HL-60/S4 (cell line): ENCODE results near the gene MDM4.
"Not testable (repeated sequence)": the region's sequence is repeated elsewhere in the genome, so short reads cannot be mapped to it uniquely, and the experiment has no call there.

Experiments used
- in situ Hi-C: fragments of 300-500 bp; cut with MboI; formaldehyde crosslinking; loops from 2 replicates; pipeline ENCODE4 v1.14.3; 2022; ENCODE audit warnings: low sequenced_read_pairs

Gene MDM4

DNA sequence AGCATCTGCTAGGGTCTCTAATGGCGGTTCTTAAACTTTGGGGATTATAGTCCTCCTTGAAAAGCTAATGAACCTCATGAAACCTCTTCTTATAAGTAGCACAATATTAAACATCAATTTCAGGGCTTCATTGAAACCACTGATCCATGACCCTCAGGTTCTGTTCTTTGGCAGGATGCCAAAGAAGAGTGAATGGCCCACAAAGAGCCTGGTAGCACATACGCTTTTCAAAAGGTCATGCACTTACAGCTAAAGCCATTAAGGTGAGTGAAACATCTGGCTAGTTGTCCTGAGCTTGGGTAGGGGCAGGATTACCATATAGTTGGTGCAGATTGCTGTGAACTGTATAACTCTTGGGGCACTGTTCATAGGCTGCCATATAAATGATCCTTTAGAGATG is 42.3 kb downstream of the MDM4 start:
- in situ Hi-C loops, result no loop called here

GRCh38 chr1:204560002-204560401 is 43.8 kb downstream of the MDM4 start:
- in situ Hi-C loops, result loop anchor here (10.0 kb wide), 1 partner anchor 245 kb away; no protein-coding TSS in a partner anchor

DNA sequence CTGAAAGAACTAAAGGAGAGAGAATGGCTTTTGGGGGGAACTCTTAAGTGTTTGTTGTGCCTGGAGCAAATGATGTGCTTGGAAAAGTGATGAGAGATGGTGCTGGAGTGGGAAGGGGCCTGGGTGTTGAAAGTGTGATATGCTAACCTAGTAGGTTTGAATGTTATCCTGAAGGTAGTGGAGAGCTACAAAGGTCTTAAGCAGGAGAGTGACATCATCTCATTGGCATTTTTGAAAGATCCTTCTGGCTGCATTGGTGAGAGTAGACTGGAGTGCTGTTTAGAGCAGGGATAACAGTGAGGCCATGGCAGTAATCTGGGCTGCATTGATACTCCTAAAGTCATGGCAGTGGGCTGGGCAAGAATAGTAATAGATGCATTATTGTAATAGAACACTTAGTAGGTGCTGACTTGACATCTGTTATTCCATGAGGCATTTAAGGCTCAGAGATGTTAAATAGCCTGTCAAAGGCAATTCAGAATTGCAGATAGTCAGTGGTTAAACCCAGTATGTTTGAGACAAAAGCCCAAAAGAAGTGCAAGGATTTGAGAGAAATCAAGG is 44.5 kb downstream of the MDM4 start:
- in situ Hi-C loops, result loop anchor here (10.0 kb wide), 1 partner anchor 244 kb away; no protein-coding TSS in a partner anchor

DNA sequence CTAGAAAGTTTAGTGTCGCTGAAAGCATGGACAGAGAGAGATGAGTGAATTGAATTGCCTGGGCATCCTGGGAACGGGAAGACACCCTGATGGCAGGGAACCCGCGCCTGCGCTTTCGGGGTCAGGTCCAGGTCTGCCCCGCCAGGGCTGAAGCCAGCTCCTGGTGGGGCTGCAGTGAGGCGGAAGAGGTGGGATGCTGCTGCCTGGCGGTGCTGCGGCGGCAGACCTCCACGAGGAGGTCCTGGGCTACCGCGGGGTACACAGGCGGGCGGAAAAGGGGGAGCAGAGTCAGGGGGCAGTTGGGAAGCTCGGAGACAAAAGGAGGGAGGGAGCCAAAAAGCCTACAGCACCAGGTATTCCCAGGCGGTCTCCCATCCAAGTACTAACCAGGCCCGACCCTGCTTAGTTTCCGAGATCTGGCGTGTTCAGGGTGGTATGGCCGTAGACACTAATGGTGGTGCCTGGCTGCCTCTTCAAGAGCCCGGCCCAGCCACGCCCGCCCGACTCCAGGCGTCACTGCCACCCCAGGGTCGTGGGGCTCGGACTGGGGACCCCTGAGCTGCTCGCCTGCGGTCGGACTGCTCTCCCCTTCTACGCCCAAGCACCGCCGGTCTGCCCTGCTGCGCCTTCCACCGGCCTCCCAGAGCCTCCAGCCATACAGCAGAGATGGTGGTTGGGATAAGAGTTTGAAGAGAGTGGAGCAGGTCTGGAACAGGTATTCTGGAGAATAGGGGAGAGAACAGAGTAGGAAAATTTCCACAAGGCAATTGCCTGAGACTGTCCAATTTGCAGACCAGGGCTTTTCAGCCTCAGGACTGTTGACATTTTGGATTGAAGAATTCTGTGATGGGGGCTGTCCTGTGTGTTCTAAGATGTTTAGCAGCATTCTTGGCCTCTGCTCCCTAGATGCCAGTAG is 46.1 kb downstream of the MDM4 start:
- in situ Hi-C loops, result loop anchor here (10.0 kb wide), 1 partner anchor 242 kb away; no protein-coding TSS in a partner anchor

DNA sequence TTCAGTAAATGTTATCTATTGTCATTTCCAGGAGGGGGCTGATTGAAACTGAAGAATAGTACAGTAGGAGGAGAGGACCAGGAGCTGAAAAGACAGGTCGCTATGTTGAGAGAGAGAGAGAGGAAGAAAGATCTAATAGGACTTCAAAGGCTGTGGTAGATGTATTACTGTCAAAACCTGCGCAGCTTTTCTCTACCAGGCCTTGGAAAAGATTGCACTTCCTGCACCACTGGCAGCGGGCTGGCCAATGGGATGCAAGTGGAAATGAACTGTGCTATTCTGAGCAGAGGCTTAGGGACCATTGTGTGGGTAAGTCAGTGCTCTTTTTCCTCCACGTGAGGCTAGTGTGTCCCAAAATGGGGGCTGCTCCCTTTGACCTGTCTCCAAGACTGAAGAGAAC is 47.1 kb downstream of the MDM4 start:
- in situ Hi-C loops, result loop anchor here (10.0 kb wide), 1 partner anchor 241 kb away; no protein-coding TSS in a partner anchor

GRCh38 chr1:204563780-204564179 is 47.6 kb downstream of the MDM4 start:
- in situ Hi-C loops, result loop anchor here (10.0 kb wide), 1 partner anchor 241 kb away; no protein-coding TSS in a partner anchor

- in situ Hi-C loops, result loop anchor here (10.0 kb wide), 1 partner anchor 240 kb away; no protein-coding TSS in a partner anchor
Measured at GRCh38 chr1:204564835-204565234, 48.6 kb downstream of the MDM4 start.

- in situ Hi-C loops, result loop anchor here (10.0 kb wide), 1 partner anchor 239 kb away; no protein-coding TSS in a partner anchor
Measured at GRCh38 chr1:204565617-204566582, 49.7 kb downstream of the MDM4 start.

DNA sequence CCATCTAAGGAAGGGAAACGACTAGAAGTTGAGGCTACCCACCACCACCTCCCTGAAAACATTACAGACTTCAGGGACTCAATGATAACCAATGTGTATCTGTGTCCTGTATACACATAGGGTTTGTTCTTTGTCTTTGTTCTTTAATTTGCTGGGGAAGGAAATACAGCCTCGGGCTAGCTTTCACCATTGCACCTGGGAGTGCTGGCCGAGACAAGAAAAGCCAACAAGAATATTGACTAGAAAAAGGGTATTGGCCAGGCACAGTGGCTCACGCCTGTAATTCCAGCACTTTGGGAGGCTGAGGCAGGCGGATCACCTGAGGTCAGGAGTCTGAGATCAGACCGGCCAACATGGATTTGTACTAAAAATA is 50.4 kb downstream of the MDM4 start:
- in situ Hi-C loops, result loop anchor here (10.0 kb wide), 1 partner anchor 238 kb away; no protein-coding TSS in a partner anchor

DNA sequence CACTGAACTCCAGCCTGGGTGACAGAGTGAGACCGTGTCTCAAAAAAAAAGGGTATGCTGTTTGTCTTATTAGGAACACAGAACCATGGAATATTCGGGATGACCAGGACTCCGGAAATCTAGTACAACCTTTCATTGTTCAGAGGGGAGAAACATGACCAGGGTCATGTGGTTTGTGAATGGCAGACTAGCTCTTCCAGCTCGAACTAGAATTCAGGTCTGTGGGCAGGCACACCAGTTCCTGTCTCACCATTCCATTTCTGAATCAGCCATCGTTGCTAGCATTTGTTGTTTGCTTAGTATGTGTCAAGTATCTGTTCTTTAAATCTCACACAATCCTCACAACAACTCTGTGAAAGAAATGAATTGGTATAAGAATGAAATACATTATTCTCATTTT is 50.9 kb downstream of the MDM4 start:
- in situ Hi-C loops, result loop anchor here (10.0 kb wide), 1 partner anchor 238 kb away; no protein-coding TSS in a partner anchor

DNA sequence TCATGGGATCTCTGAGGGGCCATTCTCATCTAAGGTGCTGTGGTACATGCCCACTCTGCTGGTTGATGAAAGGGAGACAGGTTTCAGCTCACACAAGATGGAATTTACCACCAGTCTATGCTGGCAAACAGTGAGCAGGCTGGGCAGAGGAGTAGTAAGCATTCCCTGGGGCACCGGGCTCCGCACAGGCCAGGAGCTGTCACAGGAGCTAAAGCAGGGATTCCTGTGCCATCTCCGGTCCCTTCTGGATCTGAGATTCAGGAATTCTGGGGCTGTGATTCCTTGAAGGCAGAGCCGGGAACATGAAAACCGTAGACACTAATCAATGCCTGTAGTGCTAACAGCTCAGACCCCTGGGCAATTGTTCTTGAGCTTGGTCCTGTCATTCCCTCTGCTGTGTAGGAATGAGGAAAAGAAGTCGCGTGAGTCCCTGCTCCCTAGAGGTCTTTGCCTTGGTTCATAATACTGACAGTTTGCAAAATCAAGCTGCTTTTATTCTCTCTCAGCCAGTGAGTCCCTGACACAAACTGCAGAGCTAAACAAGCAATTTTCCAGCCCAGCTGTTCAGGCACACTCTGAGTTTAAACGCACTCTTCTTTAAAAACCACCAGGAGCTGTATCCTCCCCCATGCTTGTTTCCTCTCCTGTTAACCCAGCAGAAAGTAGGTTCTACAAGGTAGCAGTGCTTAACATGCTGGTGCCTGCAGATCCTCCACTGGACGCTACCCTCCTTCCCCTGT is 52.5 kb downstream of the MDM4 start:
- in situ Hi-C loops, result loop anchor here (10.0 kb wide), 1 partner anchor 236 kb away; no protein-coding TSS in a partner anchor

DNA sequence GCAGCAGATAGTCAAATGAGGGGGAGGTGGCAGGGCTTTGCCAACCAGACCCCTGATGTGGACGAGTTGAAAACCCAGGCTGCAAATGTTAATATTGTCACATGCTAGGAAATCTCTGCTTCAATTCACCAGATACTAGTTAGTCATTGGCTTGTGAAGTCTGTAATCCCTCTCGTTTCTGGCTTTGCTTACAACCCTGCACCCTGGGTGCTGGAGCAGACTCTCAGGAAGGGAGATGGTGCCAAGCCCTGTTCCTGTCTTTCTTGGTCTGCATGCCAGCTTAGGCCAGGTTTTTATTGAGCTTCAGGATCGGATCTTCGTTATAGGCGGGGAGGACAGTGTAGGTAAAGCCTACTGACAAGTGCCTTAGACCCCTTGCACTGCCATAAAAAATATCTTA is 53.3 kb downstream of the MDM4 start:
- in situ Hi-C loops, result loop anchor here (10.0 kb wide), 1 partner anchor 235 kb away; no protein-coding TSS in a partner anchor

DNA sequence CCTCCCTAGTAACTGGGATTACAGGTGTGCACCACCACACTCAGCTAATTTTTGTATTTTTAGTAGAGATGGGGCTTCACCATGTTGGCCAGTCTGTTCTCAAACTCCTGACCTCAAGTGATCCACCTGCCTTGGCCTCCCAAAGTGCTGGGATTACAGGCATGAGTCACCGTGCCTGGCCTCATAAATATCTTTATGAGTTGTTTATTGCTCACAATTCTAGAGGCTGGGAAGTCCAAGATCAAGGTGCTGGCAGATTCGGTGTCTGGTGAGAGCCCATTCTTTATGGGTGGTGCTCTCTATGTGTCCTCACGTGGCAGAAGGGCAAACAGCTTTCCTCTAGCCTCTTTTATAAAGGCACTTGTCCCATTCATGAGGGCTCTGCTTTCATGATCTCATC is 53.8 kb downstream of the MDM4 start:
- in situ Hi-C loops, result not testable (repeated sequence)

GRCh38 chr1:204571128-204571527 is 54.9 kb downstream of the MDM4 start:
- in situ Hi-C loops, result no loop called here

DNA sequence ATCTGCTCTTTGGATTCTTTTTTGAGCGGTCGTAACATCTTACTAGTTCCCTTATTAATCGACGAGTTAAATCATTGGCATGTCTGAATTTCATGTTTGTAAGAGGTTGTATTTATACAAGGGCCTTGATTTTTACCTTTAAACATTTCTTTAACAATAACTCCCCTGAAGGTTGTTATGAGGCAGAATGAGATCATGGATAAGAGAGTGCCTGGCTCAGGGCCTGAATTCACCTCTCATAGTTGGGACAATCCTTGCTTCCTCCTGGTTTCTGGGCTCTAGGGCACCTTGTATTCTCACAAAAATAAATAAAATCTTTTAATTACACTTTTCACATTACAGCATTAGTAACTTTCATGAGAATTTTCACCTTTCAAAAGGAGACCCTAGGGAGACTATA is 55.4 kb downstream of the MDM4 start:
- in situ Hi-C loops, result no loop called here

GRCh38 chr1:204572923-204573922 is 57.0 kb downstream of the MDM4 start:
- in situ Hi-C loops, result no loop called here

- in situ Hi-C loops, result no loop called here
Measured at GRCh38 chr1:204574016-204574864, 58.0 kb downstream of the MDM4 start.

GRCh38 chr1:204574865-204575163 is 58.6 kb downstream of the MDM4 start:
- in situ Hi-C loops, result no loop called here
